KMS-11 (cell line): Measurements from ENCODE around the gene C10orf120.

Experiments
- H2AFZ ChIP-seq: fragments of 200-600 bp; sonication (generic); 2 replicates; pipeline ENCODE4 v1.6.1; 2016; ENCODE audit warnings: antibody characterized with exemption, mixed run types, low read depth
- H3K27ac ChIP-seq: fragments of 200-600 bp; sonication (generic); 2 replicates; pipeline ENCODE4 v1.6.1; 2016; ENCODE audit warnings: mild to moderate bottlenecking, mixed run types
- H3K27me3 ChIP-seq: fragments of 200-600 bp; sonication (generic); 2 replicates; pipeline ENCODE4 v1.6.1; 2017; ENCODE audit warnings: mild to moderate bottlenecking, low read depth, mixed run types, moderate library complexity; ENCODE audit not compliant: insufficient read depth
- H3K36me3 ChIP-seq: fragments of 200-600 bp; sonication (generic); 2 replicates; pipeline ENCODE4 v1.6.1; 2017; ENCODE audit warnings: mild to moderate bottlenecking, mixed run types; ENCODE audit not compliant: insufficient read depth
- H3K4me1 ChIP-seq: fragments of 200-600 bp; sonication (generic); 2 replicates; pipeline ENCODE4 v1.6.1; 2016; ENCODE audit warnings: mild to moderate bottlenecking, low read depth, mixed run types; ENCODE audit not compliant: poor library complexity, severe bottlenecking
- H3K4me2 ChIP-seq: fragments of 200-600 bp; sonication (generic); 2 replicates; pipeline ENCODE4 v1.7.0; 2016; ENCODE audit warnings: mild to moderate bottlenecking, mixed run types
- H3K4me3 ChIP-seq: fragments of 200-600 bp; sonication (generic); IDR thresholded peaks from 2 replicates; pipeline ENCODE4 v1.6.1; 2017; ENCODE audit warnings: low read depth, low read length, mixed read lengths; ENCODE audit not compliant: insufficient read depth
- H3K79me2 ChIP-seq: fragments of 200-600 bp; sonication (generic); 2 replicates; pipeline ENCODE4 v1.6.1; 2016; ENCODE audit warnings: low read depth, mixed run types; ENCODE audit not compliant: insufficient read depth
- H3K9ac ChIP-seq: fragments of 200-600 bp; sonication (generic); 2 replicates; pipeline ENCODE4 v1.6.1; 2016; ENCODE audit warnings: mild to moderate bottlenecking, mixed run types
- H4K20me1 ChIP-seq: fragments of 200-600 bp; sonication (generic); 2 replicates; pipeline ENCODE4 v1.6.1; 2016; ENCODE audit warnings: mild to moderate bottlenecking, mixed run types; ENCODE audit not compliant: insufficient read depth
- CTCF ChIP-seq: fragments of 200-600 bp; sonication (generic); conservative IDR thresholded peaks from 2 replicates; pipeline ENCODE4 v1.6.1; 2017; ENCODE audit warnings: low read depth, mild to moderate bottlenecking, antibody characterized with exemption, low read length, moderate library complexity, mixed read lengths

Gene C10orf120

GRCh38 chr10:122710576-122710975 lies 10.9 kb upstream of the C10orf120 start:
- H2AFZ ChIP-seq: no peak overlapping the region
- H3K4me2 ChIP-seq: no peak overlapping the region
- no peak overlapping the region for H3K27ac ChIP-seq
- H3K79me2 ChIP-seq: no peaks in the 10 kb centered on the region
- H3K9ac ChIP-seq: no peak overlapping the region
- H3K36me3 ChIP-seq: no peaks in the 10 kb centered on the region
- TF ChIP-seq CTCF: no peak
- no peaks in the 10 kb centered on the region for H3K4me1 ChIP-seq
- H3K4me3 ChIP-seq: no peak overlapping the region
- no peaks in the 10 kb centered on the region for H4K20me1 ChIP-seq
- H3K27me3 ChIP-seq: no peaks in the 10 kb centered on the region

GRCh38 chr10:122709971-122710370 lies 10.3 kb upstream of the C10orf120 start:
- H3K4me2 ChIP-seq: no peak overlapping the region
- H3K4me3 ChIP-seq: no peak overlapping the region
- H3K36me3 ChIP-seq: no peaks in the 10 kb centered on the region
- no peak overlapping the region for H3K9ac ChIP-seq
- H2AFZ ChIP-seq: no peak overlapping the region
- no peaks in the 10 kb centered on the region for H3K27me3 ChIP-seq
- H3K27ac ChIP-seq: no peak overlapping the region
- no peaks in the 10 kb centered on the region for H4K20me1 ChIP-seq
- TF ChIP-seq CTCF: no peak
- no peaks in the 10 kb centered on the region for H3K4me1 ChIP-seq
- H3K79me2 ChIP-seq: no peaks in the 10 kb centered on the region

GRCh38 chr10:122707535-122707934 lies 7.9 kb upstream of the C10orf120 start:
- Histone ChIP-seq H3K4me2 (no peak overlapping the region), H3K27me3 (no peaks in the 10 kb centered on the region), H2AFZ (no peak overlapping the region), H3K27ac (no peak overlapping the region), H3K4me3 (no peak overlapping the region), H3K36me3 (no peaks in the 10 kb centered on the region), H3K4me1 (no peaks in the 10 kb centered on the region), H3K79me2 (no peaks in the 10 kb centered on the region), H3K9ac (no peak overlapping the region), H4K20me1 (no peaks in the 10 kb centered on the region)
- no peak for TF ChIP-seq CTCF

DNA sequence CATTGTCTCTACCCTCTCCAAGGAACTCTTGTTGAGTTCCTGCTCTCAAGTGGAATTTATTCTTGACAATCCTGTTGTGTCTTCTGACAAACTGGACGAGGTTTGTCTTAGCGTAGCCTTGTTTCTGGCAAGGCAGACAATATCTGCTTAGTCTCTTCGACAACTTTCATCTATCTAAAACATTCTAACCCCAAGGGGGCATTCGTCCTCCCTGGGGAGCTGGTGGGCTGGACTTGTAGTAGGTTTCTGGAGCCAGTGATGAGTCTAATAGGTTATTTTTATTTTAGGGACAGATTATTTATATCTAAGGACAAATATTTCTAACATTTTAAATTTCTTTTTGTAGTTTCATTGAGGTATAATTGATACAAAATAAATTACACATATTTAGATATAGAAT lies 7.3 kb upstream of the C10orf120 start:
- TF ChIP-seq CTCF: no peak
- Histone ChIP-seq H3K27ac (no peak overlapping the region), H3K36me3 (no peaks in the 10 kb centered on the region), H3K9ac (no peak overlapping the region), H2AFZ (no peak overlapping the region), H3K27me3 (no peaks in the 10 kb centered on the region), H3K4me2 (no peak overlapping the region), H4K20me1 (no peaks in the 10 kb centered on the region), H3K4me1 (no peaks in the 10 kb centered on the region), H3K79me2 (no peaks in the 10 kb centered on the region), H3K4me3 (no peak overlapping the region)

DNA sequence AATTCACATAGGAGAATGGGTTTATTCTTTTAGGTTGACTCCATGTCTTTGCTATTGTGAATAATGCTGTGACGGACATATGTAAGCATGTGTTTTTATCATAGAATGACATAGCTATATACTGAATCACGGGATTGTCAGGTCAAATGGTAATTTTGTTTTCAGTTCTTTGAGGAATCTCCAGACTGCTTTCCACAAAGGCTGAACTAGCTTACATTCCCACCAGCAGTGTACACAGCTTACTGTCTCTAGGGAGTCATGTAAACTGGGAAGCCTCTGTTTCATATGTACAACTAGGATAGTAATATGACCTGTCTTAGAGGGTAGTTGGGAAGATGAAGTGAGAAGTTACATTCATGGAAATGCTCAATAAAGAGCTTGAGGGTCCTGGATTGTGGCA lies 6.8 kb upstream of the C10orf120 start:
- Histone ChIP-seq H3K27me3 (no peaks in the 10 kb centered on the region), H3K9ac (no peak overlapping the region), H3K27ac (no peak overlapping the region), H2AFZ (no peak overlapping the region), H3K4me1 (no peaks in the 10 kb centered on the region), H3K4me2 (no peak overlapping the region), H3K79me2 (no peaks in the 10 kb centered on the region), H3K36me3 (no peaks in the 10 kb centered on the region), H4K20me1 (no peaks in the 10 kb centered on the region), H3K4me3 (no peak overlapping the region)
- no peak for TF ChIP-seq CTCF
